Esophagus muscularis mucosa (tissue), 3 donors: Measurements from ENCODE around the gene TMEM171.

Experiments used
- CTCF ChIP-seq, 3 experiments: fragments of 200-600 bp in 2 of 3; fragments of 450-650 bp in 1 of 3; sonication (generic) in 2 of 3; IDR thresholded peaks; one replicate each; pipeline ENCODE4 v1.5.1; 2017 to 2019; ENCODE audit warnings: antibody characterized with exemption in 3 of 3, mild to moderate bottlenecking in 2 of 3, moderate library complexity in 1 of 3
- EP300 ChIP-seq: sonication (generic); formaldehyde crosslinking; IDR thresholded peaks from one replicate; pipeline ENCODE4 v1.6.1; 2017; ENCODE audit warnings: antibody characterized with exemption

- TF ChIP-seq CTCF (IDR thresholded peaks at IDR 0.05) = no peak
- TF ChIP-seq EP300 = no peak
These were observed 26.4 kb upstream of the TMEM171 start for GRCh38 chr5:73093943-73094342.
